ENCODE data around the gene RAB18.

DNA sequence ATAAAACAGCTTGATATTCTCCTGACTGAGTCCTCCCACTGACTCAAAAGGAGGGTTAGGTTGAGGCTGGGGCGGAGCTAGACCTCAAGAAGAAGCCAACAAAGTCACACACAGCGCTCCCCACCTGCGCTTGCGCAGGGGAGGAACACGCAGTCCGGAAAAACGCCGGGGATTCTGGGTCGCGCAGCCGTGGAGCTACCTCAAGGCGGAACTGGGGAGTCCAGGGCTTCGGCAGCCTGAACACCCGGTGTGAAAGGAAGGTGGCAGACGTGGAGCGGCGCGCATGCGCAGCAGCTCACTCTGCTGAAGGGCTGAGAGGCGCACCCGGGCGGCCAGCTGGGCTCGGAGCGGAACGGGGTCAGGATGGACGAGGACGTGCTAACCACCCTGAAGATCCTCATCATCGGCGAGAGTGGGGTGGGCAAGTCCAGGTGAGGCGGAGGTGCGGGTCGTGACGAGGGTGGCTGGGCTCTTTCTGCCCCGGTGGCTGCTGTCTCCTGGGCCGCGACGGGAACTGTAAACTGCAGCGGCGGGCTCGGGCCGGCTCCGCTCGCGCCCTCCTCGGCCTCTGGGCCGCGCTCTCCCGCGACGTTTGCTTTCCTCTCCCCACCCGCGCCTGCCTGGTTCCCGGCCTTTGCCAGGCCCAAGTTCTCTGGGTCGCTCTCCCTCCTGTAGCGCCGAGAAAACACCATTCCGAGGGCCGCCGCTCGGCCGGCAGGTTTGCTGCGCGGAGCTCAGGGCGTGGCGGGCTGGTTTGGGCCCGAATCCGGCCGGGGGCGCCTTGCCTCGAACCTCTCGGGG lies at the start of gene RAB18:
- TF ChIP-seq CTCF (conservative IDR thresholded peaks at IDR 0.05; ENCODE audit: low read length) (peak; percentile 38; the same call in 1 of the 2 replicates), EZH2phosphoT487 (IDR thresholded peaks at IDR 0.05; ENCODE audit: borderline replicate concordance, low read depth, low read length) (no peak)
